ENCODE measurements around the gene ITLN2.

DNA sequence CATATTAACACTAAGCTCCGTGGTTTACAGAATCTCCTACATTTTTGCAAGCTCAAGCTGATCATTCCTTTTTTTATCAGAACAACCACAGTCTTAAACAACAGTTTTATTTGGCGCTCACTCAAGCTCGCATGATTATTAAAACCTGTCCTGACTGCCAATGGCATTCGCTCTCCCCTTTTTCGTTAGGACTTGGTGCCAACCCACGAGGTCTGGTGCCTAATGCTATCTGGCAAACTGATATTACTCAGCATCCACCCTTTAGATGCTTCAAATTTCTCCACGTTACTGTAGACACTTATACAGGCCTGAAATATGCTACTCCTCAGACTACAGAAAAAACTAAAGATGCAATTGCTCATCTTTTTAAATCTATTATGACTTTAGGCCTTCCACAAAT is 46.6 kb downstream of the ITLN2 start:
- TF ChIP-seq, protein P1, sequence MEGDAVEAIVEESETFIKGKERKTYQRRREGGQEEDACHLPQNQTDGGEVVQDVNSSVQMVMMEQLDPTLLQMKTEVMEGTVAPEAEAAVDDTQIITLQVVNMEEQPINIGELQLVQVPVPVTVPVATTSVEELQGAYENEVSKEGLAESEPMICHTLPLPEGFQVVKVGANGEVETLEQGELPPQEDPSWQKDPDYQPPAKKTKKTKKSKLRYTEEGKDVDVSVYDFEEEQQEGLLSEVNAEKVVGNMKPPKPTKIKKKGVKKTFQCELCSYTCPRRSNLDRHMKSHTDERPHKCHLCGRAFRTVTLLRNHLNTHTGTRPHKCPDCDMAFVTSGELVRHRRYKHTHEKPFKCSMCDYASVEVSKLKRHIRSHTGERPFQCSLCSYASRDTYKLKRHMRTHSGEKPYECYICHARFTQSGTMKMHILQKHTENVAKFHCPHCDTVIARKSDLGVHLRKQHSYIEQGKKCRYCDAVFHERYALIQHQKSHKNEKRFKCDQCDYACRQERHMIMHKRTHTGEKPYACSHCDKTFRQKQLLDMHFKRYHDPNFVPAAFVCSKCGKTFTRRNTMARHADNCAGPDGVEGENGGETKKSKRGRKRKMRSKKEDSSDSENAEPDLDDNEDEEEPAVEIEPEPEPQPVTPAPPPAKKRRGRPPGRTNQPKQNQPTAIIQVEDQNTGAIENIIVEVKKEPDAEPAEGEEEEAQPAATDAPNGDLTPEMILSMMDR (IDR thresholded peaks at IDR 0.05; ENCODE audit: extremely low read depth in 1 of 2, insufficient read depth in 1 of 2, low read depth in 1 of 2, low read length in 2 of 2): no peak
- TF ChIP-seq POLR2A (IDR thresholded peaks at IDR 0.05; ENCODE audit: low read depth, low read length) (no peak), EZH2 (IDR thresholded peaks at IDR 0.05; ENCODE audit: borderline replicate concordance, low read depth, low read length, severe bottlenecking) (no peak), MYC (IDR thresholded peaks at IDR 0.05; ENCODE audit: low read depth, low read length) (no peak), POLR2AphosphoS5 (IDR thresholded peaks at IDR 0.05; ENCODE audit: insufficient read depth, low read depth, low read length) (no peak)
